Renal cortex interstitium (tissue), 11 donors: ENCODE measurements around the gene SRRM3. TPM values are rescaled to one million over a fixed set of nuclear protein-coding genes. Genes with fewer than 3 reads are reported as not detected.
A peak's percentile ranks its signal among the peaks of the same experiment; 100 is the strongest.
"Not testable (repeated sequence)": the region's sequence is repeated elsewhere in the genome, so short reads cannot be mapped to it uniquely, and the experiment has no call there.

Source experiments
- DNase-seq, 11 donors: peaks; one replicate each; pipeline ENCODE4 v3.0.0-alpha.2; 2013; ENCODE audit warnings: low read depth in 9 of 11, low spot score in 4 of 11; ENCODE audit errors: extremely low read depth in 1 of 11
- polyA plus RNA-seq, 3 donors: library from polyadenylated mRNA; unstranded; fragments of 120-200 nt; gene quantifications; one replicate each; pipeline ENCODE4 v1.2.1, GENCODE V29; 2013; ENCODE audit not compliant: insufficient read length in 3 of 3

Gene SRRM3
- polyA plus RNA-seq, 3 donors: 1.00 to 2.3 (median 2.3) TPM

DNA sequence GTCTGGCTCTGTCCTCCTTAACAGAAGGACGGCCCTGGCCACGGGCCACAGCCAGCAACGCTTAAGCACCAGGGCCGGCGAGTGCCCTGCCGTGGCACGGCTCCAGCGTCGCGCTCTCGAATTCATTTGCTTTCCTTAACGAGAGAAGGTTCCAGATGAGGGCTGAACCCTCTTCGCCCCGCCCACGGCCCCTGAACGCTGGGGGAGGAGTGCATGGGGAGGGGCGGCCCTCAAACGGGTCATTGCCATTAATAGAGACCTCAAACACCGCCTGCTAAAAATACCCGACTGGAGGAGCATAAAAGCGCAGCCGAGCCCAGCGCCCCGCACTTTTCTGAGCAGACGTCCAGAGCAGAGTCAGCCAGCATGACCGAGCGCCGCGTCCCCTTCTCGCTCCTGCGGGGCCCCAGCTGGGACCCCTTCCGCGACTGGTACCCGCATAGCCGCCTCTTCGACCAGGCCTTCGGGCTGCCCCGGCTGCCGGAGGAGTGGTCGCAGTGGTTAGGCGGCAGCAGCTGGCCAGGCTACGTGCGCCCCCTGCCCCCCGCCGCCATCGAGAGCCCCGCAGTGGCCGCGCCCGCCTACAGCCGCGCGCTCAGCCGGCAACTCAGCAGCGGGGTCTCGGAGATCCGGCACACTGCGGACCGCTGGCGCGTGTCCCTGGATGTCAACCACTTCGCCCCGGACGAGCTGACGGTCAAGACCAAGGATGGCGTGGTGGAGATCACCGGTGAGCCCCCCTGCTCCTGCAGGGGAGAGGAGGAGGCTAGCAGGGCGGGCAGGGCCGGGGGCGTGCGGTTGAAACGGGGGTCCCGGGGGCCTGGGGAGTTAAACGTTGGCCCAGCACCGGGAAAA lies 100.9 kb downstream of the SRRM3 start, which contains the start of gene HSPB1:
Gene HSPB1 (plus strand): TSS at position 327 of the 855 bp plus-strand sequence. CDS start 40 bp downstream, at position 367.
- DNase-seq: peak in 8 of 11 donors; percentile 61 to 86 (median 68)

- DNase-seq: peak; percentile 79 to 91 (median 86)
These were observed 101.8 kb downstream of the SRRM3 start for GRCh38 chr7:76303202-76304147.

- DNase-seq: no peak
These were observed 103.2 kb downstream of the SRRM3 start for GRCh38 chr7:76304888-76305375.

- not testable (repeated sequence) for DNase-seq
These were observed 107.2 kb downstream of the SRRM3 start for GRCh38 chr7:76308874-76309273.

DNA sequence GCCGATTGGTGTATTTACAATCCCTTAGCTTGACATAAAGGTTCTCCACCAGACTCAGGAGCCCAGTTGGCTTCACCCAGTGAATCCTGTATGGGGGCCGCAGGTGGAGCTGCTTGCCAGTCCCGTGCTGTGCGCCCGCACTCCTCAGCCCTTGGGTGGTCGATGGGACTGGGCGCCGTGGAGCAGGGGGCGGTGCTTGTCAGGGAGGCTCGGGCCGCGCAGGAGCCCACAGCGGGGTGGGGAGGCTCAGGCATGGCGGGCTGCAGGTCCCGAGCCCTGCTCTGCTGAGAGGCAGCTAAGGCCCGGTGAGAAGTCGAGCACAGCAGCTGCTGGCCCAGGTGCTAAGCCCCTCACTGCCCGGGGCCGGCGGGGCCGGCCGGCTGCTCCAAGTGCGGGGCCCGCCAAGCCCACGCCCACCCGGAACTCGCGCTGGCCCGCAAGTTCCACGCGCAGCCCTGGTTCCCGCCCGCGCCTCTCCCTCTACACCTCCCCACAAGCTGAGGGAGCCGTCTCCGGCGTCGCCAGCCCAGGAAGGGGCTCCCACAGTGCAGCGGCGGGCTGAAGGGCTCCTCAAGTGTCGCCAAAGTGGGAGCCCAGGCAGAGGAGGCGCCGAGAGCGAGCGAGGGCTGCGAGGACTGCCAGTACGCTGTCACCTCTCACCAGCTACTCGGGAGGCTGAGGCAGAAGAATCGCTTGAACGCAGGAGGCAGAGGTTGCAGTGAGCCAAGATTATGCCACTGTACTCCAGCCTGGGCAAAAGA lies 107.8 kb downstream of the SRRM3 start:
- not testable (repeated sequence) for DNase-seq

GRCh38 chr7:76310102-76310957 lies 108.6 kb downstream of the SRRM3 start:
- no peak for DNase-seq

DNA sequence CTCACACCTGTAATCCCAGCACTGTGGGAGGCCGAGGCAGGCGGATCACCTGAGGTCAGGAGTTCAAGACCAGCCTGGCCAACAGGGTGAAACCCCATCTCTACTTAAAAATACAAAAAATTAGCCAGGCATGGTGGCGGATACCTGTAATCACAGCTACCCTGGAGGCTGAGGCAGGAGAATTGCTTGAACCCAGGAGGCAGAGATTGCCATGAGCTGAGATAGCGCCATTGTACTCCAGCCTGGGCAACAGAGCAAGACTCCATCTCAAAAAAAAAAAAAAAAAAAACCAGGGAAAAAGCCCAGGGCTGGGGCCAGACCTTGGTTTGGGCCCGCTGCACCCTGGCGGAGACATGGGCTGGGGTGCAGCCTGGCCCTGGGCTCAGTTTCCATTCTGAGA lies 110.1 kb downstream of the SRRM3 start:
- not testable (repeated sequence) for DNase-seq

- peak in 9 of 11 donors; percentile 75 to 91 (median 87) for DNase-seq
These were observed 112.5 kb downstream of the SRRM3 start for GRCh38 chr7:76314042-76314721.

GRCh38 chr7:76314740-76315139 lies 113.0 kb downstream of the SRRM3 start:
- not testable (repeated sequence) for DNase-seq

- no peak for DNase-seq
These were observed 113.7 kb downstream of the SRRM3 start for GRCh38 chr7:76315364-76315763.

- DNase-seq: no peak
These were observed 115.5 kb downstream of the SRRM3 start for GRCh38 chr7:76316984-76317781.

DNA sequence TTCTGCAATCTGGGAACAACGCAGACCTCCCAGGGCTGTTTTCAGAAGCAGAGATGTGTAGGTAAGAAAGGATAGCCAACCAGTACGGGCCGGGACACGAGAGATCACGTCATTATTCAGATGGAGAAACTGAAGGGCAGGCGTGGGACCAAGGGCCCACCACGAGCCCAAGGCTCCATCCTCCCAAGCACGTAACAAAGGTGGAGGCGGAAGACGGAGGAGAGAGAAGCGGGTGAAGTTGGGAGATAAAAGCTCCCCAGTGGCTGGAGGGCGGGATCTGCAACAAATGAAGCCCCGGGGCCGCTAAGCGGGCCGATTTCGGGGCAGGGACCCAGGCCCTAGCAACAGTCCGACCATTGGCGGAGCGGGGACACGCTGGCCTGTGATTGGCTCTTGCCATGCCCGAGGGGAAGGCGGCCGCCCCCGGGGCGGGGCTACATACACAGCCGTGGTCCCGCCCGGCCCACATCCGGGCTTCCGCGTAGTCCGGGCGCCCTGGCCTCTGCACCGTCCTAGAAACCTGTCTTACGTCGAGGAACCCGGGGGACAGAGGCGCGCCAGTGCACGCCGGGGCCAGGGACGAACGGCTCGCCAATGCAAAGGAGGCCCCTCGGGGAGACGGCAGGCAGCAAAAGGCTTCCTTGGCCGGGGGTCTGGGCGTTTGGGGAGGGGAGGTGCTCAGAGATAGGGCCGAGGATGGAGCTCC lies 116.2 kb downstream of the SRRM3 start:
- DNase-seq: peak; percentile 88 to 96 (median 94)

- peak in 3 of 11 donors; percentile 50 to 61 (median 58) for DNase-seq
These were observed 117.0 kb downstream of the SRRM3 start for GRCh38 chr7:76318488-76319353.

- DNase-seq: no peak
These were observed 123.4 kb downstream of the SRRM3 start for GRCh38 chr7:76325092-76325491.

GRCh38 chr7:76325811-76326210 lies 124.1 kb downstream of the SRRM3 start:
- no peak for DNase-seq
